T-helper 2 cell treated with Interferon-gamma antibody and Interleukin-4, amounts not matched to agents 100 ng/mL and 5 ng/mL, for 36 hours (primary cell): ENCODE results near the gene CBX7. TPM values are rescaled to one million over a fixed set of nuclear protein-coding genes. Genes with fewer than 3 reads are reported as not detected.

Experiments used
- intact Hi-C: fragments of 100-400 bp; cut with micrococcal nuclease; formaldehyde crosslinking; loops from one replicate; pipeline ENCODE4 v1.15.1; 2023
- total RNA-seq: library from RNA; stranded (reverse); gene quantifications from 2 replicates; pipeline ENCODE4 v1.2.3, GENCODE V29; 2022

Gene CBX7
- total RNA-seq, 1 donor from 2014 or later: 10.1 TPM

- intact Hi-C loops: no loop called here
Observed at GRCh38 chr22:39129746-39130145, 22.7 kb downstream of the CBX7 start.

GRCh38 chr22:39129081-39129480 lies 23.4 kb downstream of the CBX7 start:
- intact Hi-C loops: no loop called here

- intact Hi-C loops: no loop called here
Observed at GRCh38 chr22:39128508-39128907, 24.0 kb downstream of the CBX7 start.

GRCh38 chr22:39125622-39126021 lies 26.9 kb downstream of the CBX7 start:
- intact Hi-C loops: no loop called here

GRCh38 chr22:39123751-39124581 lies 28.5 kb downstream of the CBX7 start:
- intact Hi-C loops: no loop called here

GRCh38 chr22:39122772-39123470 lies 29.6 kb downstream of the CBX7 start:
- intact Hi-C loops: no loop called here

- intact Hi-C loops: no loop called here
Observed at GRCh38 chr22:39120983-39121382, 31.5 kb downstream of the CBX7 start.

GRCh38 chr22:39117585-39118191 lies 34.8 kb downstream of the CBX7 start:
- intact Hi-C loops: loop anchor here (1.0 kb wide), 3 partner anchors 20 to 247 kb away; partner anchors contain the start of gene APOBEC3H

- intact Hi-C loops: no loop called here
Observed at GRCh38 chr22:39115977-39116621, 36.4 kb downstream of the CBX7 start.

GRCh38 chr22:39115570-39115969 lies 36.9 kb downstream of the CBX7 start:
- intact Hi-C loops: no loop called here

GRCh38 chr22:39114112-39114511 lies 38.4 kb downstream of the CBX7 start:
- intact Hi-C loops: no loop called here

- intact Hi-C loops: no loop called here
Observed at GRCh38 chr22:39110631-39111561, 41.6 kb downstream of the CBX7 start.

GRCh38 chr22:39109361-39109760 lies 43.1 kb downstream of the CBX7 start:
- intact Hi-C loops: no loop called here

GRCh38 chr22:39108487-39108886 lies 44.0 kb downstream of the CBX7 start:
- intact Hi-C loops: no loop called here

GRCh38 chr22:39106326-39106725 lies 46.2 kb downstream of the CBX7 start:
- intact Hi-C loops: no loop called here

GRCh38 chr22:39103431-39103830 lies 49.0 kb downstream of the CBX7 start:
- intact Hi-C loops: no loop called here

GRCh38 chr22:39101226-39101625 lies 51.3 kb downstream of the CBX7 start:
- intact Hi-C loops: no loop called here

- intact Hi-C loops: no loop called here
Observed at GRCh38 chr22:39098576-39098975, 53.9 kb downstream of the CBX7 start.

GRCh38 chr22:39098026-39098425 lies 54.5 kb downstream of the CBX7 start:
- intact Hi-C loops: no loop called here
